GM12878 (cell line): ENCODE measurements around the gene KLHL18. TPM values are rescaled to one million over a fixed set of nuclear protein-coding genes. Genes with fewer than 3 reads are reported as not detected.

Source experiments
- ATAC-seq: fragments of 200-7000 bp; cut with Tn5 transposase; 3 replicates; pipeline ENCODE4 v1.9.1; 2020; ENCODE audit warnings: mild to moderate bottlenecking, moderate library complexity
- BruUV-seq: library from RNA; stranded (reverse); fragments of 400-500 nt; replicated peaks from 2 replicates; lab custom pipeline; 2021; lab: Mats Ljungman, UMichigan
- CTCF ChIA-PET: fragments of 300-600 bp; sonication (Branson Sonifier 250); formaldehyde crosslinking; extraction: SDS; loops from one replicate; lab custom pipeline; 2021; ENCODE audit warnings: inconsistent platforms; lab: Yijun Ruan, JAX
- POLR2A ChIA-PET: fragments of 350-600 bp; formaldehyde crosslinking; extraction: SDS; loops from one replicate; lab custom pipeline; 2021; ENCODE audit warnings: inconsistent platforms; lab: Charles Lee
- RAD21 ChIA-PET: fragments of 300-600 bp; sonication (Branson Sonifier 250); formaldehyde crosslinking; loops from one replicate; lab custom pipeline; 2023; ENCODE audit warnings: antibody characterized with exemption; ENCODE audit not compliant: unreplicated experiment; lab: Charles Lee
- SMC1A ChIA-PET: fragments of 300-600 bp; sonication (Branson Sonifier 250); formaldehyde crosslinking; loops from one replicate; lab custom pipeline; 2023; ENCODE audit not compliant: unreplicated experiment, uncharacterized antibody; lab: Charles Lee
- DNase-seq: peaks from one replicate; pipeline ENCODE4 v3.0.0-alpha.2; 2011; ENCODE audit warnings: low read depth, low spot score
- FAIRE-seq: peaks from 3 replicates; lab custom pipeline; 2011; peaks lifted over from hg19 to GRCh38; lab: Jason Lieb, UNC
- H2AFZ ChIP-seq: 2 replicates; pipeline ENCODE4 v1.6.0; 2011; ENCODE audit warnings: low read depth, low read length, control low read depth; ENCODE audit not compliant: control insufficient read depth
- H3K27ac ChIP-seq: 2 replicates; pipeline ENCODE4 v1.5.1; 2011; ENCODE audit warnings: control low read depth; ENCODE audit not compliant: control insufficient read depth, insufficient read depth
- H3K27me3 ChIP-seq, 2 experiments: replicated peaks in 1 of 2; 2 replicates each; pipeline versions ENCODE4 v1.6.0 to v1.6.1; 2011; ENCODE audit warnings: low read length in 1 of 2; ENCODE audit not compliant: control insufficient read depth in 2 of 2, insufficient read depth in 2 of 2
- H3K36me3 ChIP-seq, 2 experiments: 2 replicates each; pipeline ENCODE4 v1.5.1; 2011; ENCODE audit warnings: low read length in 1 of 2; ENCODE audit not compliant: control insufficient read depth in 2 of 2, insufficient read depth in 2 of 2
- H3K4me1 ChIP-seq: 2 replicates; pipeline ENCODE4 v1.6.1; 2011; ENCODE audit warnings: mild to moderate bottlenecking, low read length, moderate library complexity, mixed read lengths; ENCODE audit not compliant: control insufficient read depth, insufficient read depth
- H3K4me2 ChIP-seq: 2 replicates; pipeline ENCODE4 v1.6.0; 2011; ENCODE audit warnings: control low read depth; ENCODE audit not compliant: control insufficient read depth, insufficient read depth
- H3K4me3 ChIP-seq: fragments of 200-600 bp; sonication (generic); 2 replicates; pipeline ENCODE4 v1.5.1; 2016
- H3K79me2 ChIP-seq: 2 replicates; pipeline ENCODE4 v1.6.0; 2011; ENCODE audit warnings: low read length; ENCODE audit not compliant: control insufficient read depth, insufficient read depth
- H3K9ac ChIP-seq: 2 replicates; pipeline ENCODE4 v1.8.0; 2011; ENCODE audit warnings: low read length, control low read depth, mixed read lengths; ENCODE audit not compliant: control insufficient read depth, insufficient read depth
- H3K9me3 ChIP-seq: replicated peaks from 3 replicates; pipeline ENCODE4 v1.5.1; 2011; ENCODE audit warnings: mild to moderate bottlenecking, low read length; ENCODE audit not compliant: control insufficient read depth, insufficient read depth
- H4K20me1 ChIP-seq: 2 replicates; pipeline ENCODE4 v1.6.0; 2011; ENCODE audit not compliant: control insufficient read depth, insufficient read depth
- BACH1 ChIP-seq: fragments of 450-650 bp; IDR thresholded peaks from 2 replicates; pipeline ENCODE4 v1.6.1; 2017; ENCODE audit warnings: mild to moderate bottlenecking, borderline replicate concordance
- CBX3 ChIP-seq: fragments of 200-600 bp; sonication (generic); IDR thresholded peaks from 2 replicates; pipeline ENCODE4 v1.6.1; 2016; ENCODE audit warnings: low read depth, borderline replicate concordance
- DPF2 ChIP-seq: fragments of 450-650 bp; IDR thresholded peaks from 2 replicates; pipeline ENCODE4 v1.6.1; 2017; ENCODE audit warnings: mild to moderate bottlenecking
- EZH2 ChIP-seq: IDR thresholded peaks from 2 replicates; pipeline ENCODE4 v1.6.1; 2012; ENCODE audit warnings: low read depth, mild to moderate bottlenecking, control low read depth, inconsistent platforms, low read length, borderline replicate concordance; ENCODE audit not compliant: control insufficient read depth
- MEF2A ChIP-seq: IDR thresholded peaks from 2 replicates; pipeline ENCODE4 v1.6.1; 2011; ENCODE audit warnings: low read depth, mild to moderate bottlenecking, low read length, moderate library complexity; ENCODE audit not compliant: insufficient read depth
- MXI1 ChIP-seq: fragments of 150-350 bp; IDR thresholded peaks from 2 replicates; pipeline ENCODE4 v1.6.1; 2011; ENCODE audit warnings: low read depth, mild to moderate bottlenecking, inconsistent platforms, low read length, improper control_type of control experiment
- NFYB ChIP-seq: IDR thresholded peaks from 2 replicates; pipeline ENCODE4 v1.6.1; 2011; ENCODE audit warnings: low read depth, mild to moderate bottlenecking, low read length, improper control_type of control experiment, moderate library complexity; ENCODE audit not compliant: insufficient read depth
- RAD51 ChIP-seq: fragments of 450-650 bp; IDR thresholded peaks from 2 replicates; pipeline ENCODE4 v1.6.1; 2016; ENCODE audit warnings: moderate library complexity, mild to moderate bottlenecking, inconsistent platforms
- SMAD5 ChIP-seq: IDR thresholded peaks from 2 replicates; pipeline ENCODE4 v1.6.1; 2016; ENCODE audit warnings: antibody characterized with exemption, low read depth
- SPI1 ChIP-seq: IDR thresholded peaks from 2 replicates; pipeline ENCODE4 v1.6.1; 2011; ENCODE audit warnings: low read depth, mild to moderate bottlenecking, low read length, moderate library complexity, borderline replicate concordance; ENCODE audit not compliant: insufficient read depth
- TARDBP ChIP-seq: IDR thresholded peaks from 2 replicates; pipeline ENCODE4 v1.6.1; 2016; ENCODE audit warnings: borderline replicate concordance
- WGBS: methylation state at CpG from one replicate; pipeline ENCODE4 v1.1.6; 2016; ENCODE audit warnings: low lambda C conversion rate; ENCODE audit not compliant: insufficient replicate concordance, insufficient coverage; ENCODE audit errors: missing lambda C conversion rate; 5-methylcytosine and 5-hydroxymethylcytosine counted together
- in situ Hi-C: fragments of 300-500 bp; cut with MboI; formaldehyde crosslinking; loops from 9 replicates; pipeline ENCODE4 v1.14.3; 2018; ENCODE audit warnings: mixed read lengths
- intact Hi-C: fragments of 100-400 bp; cut with micrococcal nuclease; formaldehyde crosslinking; loops from one replicate; pipeline ENCODE4 v1.14.2; 2022; ENCODE audit not compliant: unreplicated experiment
- polyA plus RNA-seq, 11 experiments: library from polyadenylated mRNA; depleted of rRNA in 4 of 11; unstranded in 6 of 11; stranded (reverse) in 5 of 11; fragments of >200 nt; fragmentation: Nextera tagmentation in 4 of 11; fragmentation: Illumina TruSeq in 1 of 11; extraction: Ambion mirVana in 4 of 11; extraction: Trizol in 1 of 11; gene quantifications; 1 replicate in 1 of 11; 2 replicates in 10 of 11; pipeline versions ENCODE4 v1.2.1 to v1.2.3, GENCODE V29; 2011 to 2016; ENCODE audit warnings: inconsistent platforms in 2 of 11, missing spikeins in 2 of 11, low read depth in 1 of 11
- total RNA-seq, 4 experiments: library from RNA; depleted of rRNA in 3 of 4; stranded (reverse); fragments of >200 nt in 3 of 4; fragmentation: Illumina TruSeq in 1 of 4; extraction: Trizol in 1 of 4; gene quantifications; 2 replicates each; pipeline versions ENCODE4 v1.2.1 to v1.2.3, GENCODE V29; 2013 to 2021
- TF ChIP-seq, protein P1 (sequence below): IDR thresholded peaks from 2 replicates; pipeline ENCODE4 v1.6.1; 2012; ENCODE audit warnings: low read depth, low read length, improper control_type of control experiment
- TF ChIP-seq, protein P2 (sequence below): IDR thresholded peaks from 2 replicates; pipeline ENCODE4 v1.6.1; 2012; ENCODE audit warnings: improper control_type of control experiment, low read depth, low read length; ENCODE audit not compliant: insufficient replicate concordance
- TF ChIP-seq, protein P3 (sequence below): IDR thresholded peaks from 2 replicates; pipeline ENCODE4 v1.6.1; 2011; ENCODE audit warnings: low read depth, low read length, improper control_type of control experiment, borderline replicate concordance

KLHL18 gene
- total and polyA plus RNA-seq, 10 of the 15 experiments (the other 5 are each of a cell fraction or from before 2014, with no cell fraction given), result 24.0 to 69.8 (median 51.7) TPM

DNA sequence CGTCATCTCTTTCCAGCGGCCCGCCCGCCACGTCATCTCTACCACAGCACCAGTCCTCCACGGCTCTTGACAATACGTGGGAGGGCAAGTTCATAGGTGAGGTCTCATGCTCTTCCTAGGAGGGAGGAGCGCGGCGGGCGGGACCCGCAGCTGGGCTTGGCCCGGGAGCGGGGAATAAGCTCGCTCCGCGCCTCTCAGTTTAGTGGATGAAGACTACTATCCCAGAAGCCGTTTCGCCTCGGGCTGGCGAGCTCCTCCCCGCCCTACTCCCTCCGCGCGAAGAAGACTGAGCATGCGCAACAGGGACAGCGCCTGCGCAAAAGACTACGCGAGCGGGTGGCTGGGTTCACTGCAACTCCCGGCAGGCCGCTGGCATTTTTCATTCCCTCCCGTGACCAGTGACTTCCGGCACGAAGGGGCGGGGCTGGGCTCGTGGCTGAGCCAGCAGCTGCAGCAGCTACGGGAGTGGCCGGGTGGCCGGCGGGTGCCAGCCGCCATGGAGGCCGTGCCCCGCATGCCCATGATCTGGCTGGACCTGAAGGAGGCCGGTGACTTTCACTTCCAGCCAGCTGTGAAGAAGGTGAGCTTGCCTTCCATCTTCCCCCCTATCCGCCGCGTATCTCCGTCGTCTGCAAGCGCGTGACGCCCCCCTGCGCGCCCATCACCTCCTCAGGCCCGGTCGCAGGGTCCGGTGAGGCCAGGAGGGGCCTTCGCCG, 98.0 kb downstream of the KLHL18 start, which contains the start of gene PTPN23:
PTPN23 (plus strand) TSS at position 421 of the 716 bp plus-strand sequence; CDS start at position 497, 76 bp downstream.
- Histone ChIP-seq H3K4me3 (peak within 1 kb of the TSS; percentile 74), H3K27ac (peak within 1 kb of the TSS; percentile 91), H3K4me1 (peaks cover 18% of the 10 kb centered on the region), H2AFZ (peak within 1 kb of the TSS; percentile 84), H3K9me3 (no peaks in the 10 kb centered on the region), H3K4me2 (peak within 1 kb of the TSS; percentile 89), H3K9ac (peak within 1 kb of the TSS; percentile 93), H3K27me3 (no peaks in the 10 kb centered on the region), H3K79me2 (peaks cover 47% of the 10 kb centered on the region), H4K20me1 (no peaks in the 10 kb centered on the region), H3K36me3 (peaks cover 0 to 3% of the 10 kb centered on the region in 2 experiments; a peak in 1 of 4 replicates)
- POLR2A ChIA-PET, result interaction anchor here (0.7 to 1.6 kb wide), 11 partner anchors 52 to 533 kb away, joined by 3 to 6 read pairs (median 4); partner anchors contain the start of gene NBEAL2
- ATAC-seq, result peak; percentile 89
- CTCF ChIA-PET, result interaction anchor here (0.9 to 1.2 kb wide), 5 partner anchors 10 to 216 kb away, joined by 3 to 5 read pairs (median 4); no protein-coding TSS in a partner anchor
- intact Hi-C loops (no loop called here), in situ Hi-C loops (no loop called here)
- under 1% methylated on average over 56 of the region's 61 CpGs for WGBS
- TSS peak; percentile 90 for BruUV-seq
- FAIRE-seq, result peak; percentile 94
- peak; percentile 97 for DNase-seq
- RAD21 ChIA-PET, result interaction anchor here (0.9 to 1.5 kb wide), 8 partner anchors 40 to 551 kb away, joined by 3 to 9 read pairs (median 3); partner anchors contain the start of gene SETD2
- SMC1A ChIA-PET, result interaction anchor here (0.8 to 1.3 kb wide), 7 partner anchors 8 to 267 kb away, joined by 3 to 5 read pairs (median 3); no protein-coding TSS in a partner anchor
- TF ChIP-seq TARDBP (peak; percentile 77; the same call in 1 of the 2 replicates), RAD51 (peak; percentile 89), EZH2 (no peak), CBX3 (no peak), BACH1 (peak; percentile 52), MEF2A (0 out of 2 replicates have a peak, but pooled peaks have one; percentile 8), MXI1 (peak; percentile 91), SMAD5 (peak; percentile 55; the same call in 1 of the 2 replicates), SPI1 (no peak), NFYB (no peak), DPF2 (peak; percentile 71; the same call in 1 of the 2 replicates)
- TF ChIP-seq, protein P1, sequence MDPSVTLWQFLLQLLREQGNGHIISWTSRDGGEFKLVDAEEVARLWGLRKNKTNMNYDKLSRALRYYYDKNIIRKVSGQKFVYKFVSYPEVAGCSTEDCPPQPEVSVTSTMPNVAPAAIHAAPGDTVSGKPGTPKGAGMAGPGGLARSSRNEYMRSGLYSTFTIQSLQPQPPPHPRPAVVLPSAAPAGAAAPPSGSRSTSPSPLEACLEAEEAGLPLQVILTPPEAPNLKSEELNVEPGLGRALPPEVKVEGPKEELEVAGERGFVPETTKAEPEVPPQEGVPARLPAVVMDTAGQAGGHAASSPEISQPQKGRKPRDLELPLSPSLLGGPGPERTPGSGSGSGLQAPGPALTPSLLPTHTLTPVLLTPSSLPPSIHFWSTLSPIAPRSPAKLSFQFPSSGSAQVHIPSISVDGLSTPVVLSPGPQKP, result peak; percentile 76
- TF ChIP-seq, protein P2, sequence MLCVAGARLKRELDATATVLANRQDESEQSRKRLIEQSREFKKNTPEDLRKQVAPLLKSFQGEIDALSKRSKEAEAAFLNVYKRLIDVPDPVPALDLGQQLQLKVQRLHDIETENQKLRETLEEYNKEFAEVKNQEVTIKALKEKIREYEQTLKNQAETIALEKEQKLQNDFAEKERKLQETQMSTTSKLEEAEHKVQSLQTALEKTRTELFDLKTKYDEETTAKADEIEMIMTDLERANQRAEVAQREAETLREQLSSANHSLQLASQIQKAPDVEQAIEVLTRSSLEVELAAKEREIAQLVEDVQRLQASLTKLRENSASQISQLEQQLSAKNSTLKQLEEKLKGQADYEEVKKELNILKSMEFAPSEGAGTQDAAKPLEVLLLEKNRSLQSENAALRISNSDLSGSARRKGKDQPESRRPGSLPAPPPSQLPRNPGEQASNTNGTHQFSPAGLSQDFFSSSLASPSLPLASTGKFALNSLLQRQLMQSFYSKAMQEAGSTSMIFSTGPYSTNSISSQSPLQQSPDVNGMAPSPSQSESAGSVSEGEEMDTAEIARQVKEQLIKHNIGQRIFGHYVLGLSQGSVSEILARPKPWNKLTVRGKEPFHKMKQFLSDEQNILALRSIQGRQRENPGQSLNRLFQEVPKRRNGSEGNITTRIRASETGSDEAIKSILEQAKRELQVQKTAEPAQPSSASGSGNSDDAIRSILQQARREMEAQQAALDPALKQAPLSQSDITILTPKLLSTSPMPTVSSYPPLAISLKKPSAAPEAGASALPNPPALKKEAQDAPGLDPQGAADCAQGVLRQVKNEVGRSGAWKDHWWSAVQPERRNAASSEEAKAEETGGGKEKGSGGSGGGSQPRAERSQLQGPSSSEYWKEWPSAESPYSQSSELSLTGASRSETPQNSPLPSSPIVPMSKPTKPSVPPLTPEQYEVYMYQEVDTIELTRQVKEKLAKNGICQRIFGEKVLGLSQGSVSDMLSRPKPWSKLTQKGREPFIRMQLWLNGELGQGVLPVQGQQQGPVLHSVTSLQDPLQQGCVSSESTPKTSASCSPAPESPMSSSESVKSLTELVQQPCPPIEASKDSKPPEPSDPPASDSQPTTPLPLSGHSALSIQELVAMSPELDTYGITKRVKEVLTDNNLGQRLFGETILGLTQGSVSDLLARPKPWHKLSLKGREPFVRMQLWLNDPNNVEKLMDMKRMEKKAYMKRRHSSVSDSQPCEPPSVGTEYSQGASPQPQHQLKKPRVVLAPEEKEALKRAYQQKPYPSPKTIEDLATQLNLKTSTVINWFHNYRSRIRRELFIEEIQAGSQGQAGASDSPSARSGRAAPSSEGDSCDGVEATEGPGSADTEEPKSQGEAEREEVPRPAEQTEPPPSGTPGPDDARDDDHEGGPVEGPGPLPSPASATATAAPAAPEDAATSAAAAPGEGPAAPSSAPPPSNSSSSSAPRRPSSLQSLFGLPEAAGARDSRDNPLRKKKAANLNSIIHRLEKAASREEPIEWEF, result no peak
- TF ChIP-seq, protein P3, sequence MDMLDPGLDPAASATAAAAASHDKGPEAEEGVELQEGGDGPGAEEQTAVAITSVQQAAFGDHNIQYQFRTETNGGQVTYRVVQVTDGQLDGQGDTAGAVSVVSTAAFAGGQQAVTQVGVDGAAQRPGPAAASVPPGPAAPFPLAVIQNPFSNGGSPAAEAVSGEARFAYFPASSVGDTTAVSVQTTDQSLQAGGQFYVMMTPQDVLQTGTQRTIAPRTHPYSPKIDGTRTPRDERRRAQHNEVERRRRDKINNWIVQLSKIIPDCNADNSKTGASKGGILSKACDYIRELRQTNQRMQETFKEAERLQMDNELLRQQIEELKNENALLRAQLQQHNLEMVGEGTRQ, result peak; percentile 80
